SK-N-SH treated with all-trans-retinoic acid at 6 μM for 48 hours (cell line): Measurements from ENCODE around the gene ERC1.

Source experiments
- ATAC-seq: fragments of 200-7000 bp; cut with Tn5 transposase; 3 replicates; pipeline ENCODE4 v1.9.1; 2020; ENCODE audit warnings: mild to moderate bottlenecking, moderate library complexity
- ARNTL ChIP-seq: fragments of 450-650 bp; formaldehyde crosslinking; IDR thresholded peaks from 2 replicates; pipeline ENCODE4 v1.5.0; 2020; ENCODE audit warnings: low read depth, mild to moderate bottlenecking, moderate library complexity, borderline replicate concordance
- BACH2 ChIP-seq: fragments of 250-450 bp; sonication (Bioruptor Pico); IDR thresholded peaks from 2 replicates; pipeline ENCODE4 v1.9.0; 2021; ENCODE audit warnings: mild to moderate bottlenecking, borderline replicate concordance
- CREB5 ChIP-seq: fragments of 250-450 bp; sonication (Bioruptor Pico); IDR thresholded peaks from 2 replicates; pipeline ENCODE4 v1.5.1; 2020; ENCODE audit warnings: low read depth, mild to moderate bottlenecking, moderate library complexity
- CSRNP3 ChIP-seq: fragments of 250-450 bp; sonication (Bioruptor Pico); IDR thresholded peaks from 2 replicates; pipeline ENCODE4 v1.5.1; 2021; ENCODE audit warnings: mild to moderate bottlenecking, moderate library complexity
- GLIS3 ChIP-seq: fragments of 250-450 bp; sonication (Bioruptor Pico); IDR thresholded peaks from 2 replicates; pipeline ENCODE4 v1.5.0; 2020; ENCODE audit warnings: mild to moderate bottlenecking, moderate library complexity
- ISL1 ChIP-seq: fragments of 250-450 bp; sonication (Bioruptor Pico); IDR thresholded peaks from 2 replicates; pipeline ENCODE4 v2.1.2; 2022; ENCODE audit warnings: mild to moderate bottlenecking, moderate library complexity
- OSR1 ChIP-seq: fragments of 250-450 bp; sonication (Bioruptor Pico); IDR thresholded peaks from 2 replicates; pipeline ENCODE4 v1.8.0; 2022; ENCODE audit warnings: moderate library complexity, mild to moderate bottlenecking, inconsistent platforms
- PATZ1 ChIP-seq: fragments of 250-450 bp; sonication (Bioruptor Pico); IDR thresholded peaks from 2 replicates; pipeline ENCODE4 v1.8.0; 2020; ENCODE audit warnings: mild to moderate bottlenecking, moderate library complexity, borderline replicate concordance
- POU6F1 ChIP-seq: fragments of 250-450 bp; sonication (Bioruptor Pico); IDR thresholded peaks from 2 replicates; pipeline ENCODE4 v1.8.0; 2021; ENCODE audit warnings: low read depth, mild to moderate bottlenecking, moderate library complexity, borderline replicate concordance
- PPARA ChIP-seq: fragments of 250-450 bp; sonication (Bioruptor Pico); IDR thresholded peaks from 2 replicates; pipeline ENCODE4 v1.5.0; 2020; ENCODE audit warnings: mild to moderate bottlenecking, borderline replicate concordance
- RARB ChIP-seq: fragments of 250-450 bp; sonication (Bioruptor Pico); IDR thresholded peaks from 2 replicates; pipeline ENCODE4 v1.8.0; 2021; ENCODE audit warnings: mild to moderate bottlenecking, moderate library complexity
- SNAI2 ChIP-seq: fragments of 250-450 bp; sonication (Bioruptor Pico); IDR thresholded peaks from 2 replicates; pipeline ENCODE4 v1.5.0; 2020; ENCODE audit warnings: mild to moderate bottlenecking, moderate library complexity
- TOX ChIP-seq: fragments of 250-450 bp; sonication (Bioruptor Pico); IDR thresholded peaks from 2 replicates; pipeline ENCODE4 v1.8.0; 2021; ENCODE audit warnings: mild to moderate bottlenecking, moderate library complexity, borderline replicate concordance
- TSHZ2 ChIP-seq: fragments of 250-450 bp; sonication (Bioruptor Pico); IDR thresholded peaks from 2 replicates; pipeline ENCODE4 v1.5.0; 2020; ENCODE audit warnings: mild to moderate bottlenecking, moderate library complexity
- ZC3H10 ChIP-seq: fragments of 250-450 bp; sonication (Bioruptor Pico); IDR thresholded peaks from 2 replicates; pipeline ENCODE4 v1.5.1; 2021; ENCODE audit warnings: mild to moderate bottlenecking, moderate library complexity
- ZFP3 ChIP-seq: fragments of 250-450 bp; sonication (Bioruptor Pico); IDR thresholded peaks from 2 replicates; pipeline ENCODE4 v1.5.0; 2020; ENCODE audit warnings: mild to moderate bottlenecking, moderate library complexity
- ZFP30 ChIP-seq: fragments of 450-650 bp; formaldehyde crosslinking; IDR thresholded peaks from 2 replicates; pipeline ENCODE4 v1.5.0; 2022; ENCODE audit warnings: mild to moderate bottlenecking, moderate library complexity
- ZNF565 ChIP-seq: fragments of 450-650 bp; formaldehyde crosslinking; conservative IDR thresholded peaks from 2 replicates; pipeline ENCODE4 v1.5.0; 2020; ENCODE audit warnings: low read depth, mild to moderate bottlenecking, moderate library complexity
- ZNF70 ChIP-seq: fragments of 450-650 bp; formaldehyde crosslinking; IDR thresholded peaks from 2 replicates; pipeline ENCODE4 v1.5.0; 2020; ENCODE audit warnings: mild to moderate bottlenecking, moderate library complexity
- ZNF8 ChIP-seq: fragments of 450-650 bp; formaldehyde crosslinking; IDR thresholded peaks from 2 replicates; pipeline ENCODE4 v1.5.0; 2020; ENCODE audit warnings: mild to moderate bottlenecking, moderate library complexity

Gene ERC1

GRCh38 chr12:1186298-1186697, 195.3 kb downstream of the ERC1 start:
- ATAC-seq, result no peak
- TF ChIP-seq ARNTL (CRISPR knock-in tag) (no peak), CSRNP3 (CRISPR knock-in tag) (no peak), RARB (CRISPR knock-in tag) (no peak), POU6F1 (CRISPR knock-in tag) (no peak), ZFP30 (CRISPR knock-in tag) (no peak)

GRCh38 chr12:1188016-1188415, 197.0 kb downstream of the ERC1 start:
- TF ChIP-seq CSRNP3 (CRISPR knock-in tag) (no peak), OSR1 (CRISPR knock-in tag) (no peak), ZNF565 (CRISPR knock-in tag) (no peak), BACH2 (CRISPR knock-in tag) (no peak), ZC3H10 (CRISPR knock-in tag) (no peak), CREB5 (no peak), ISL1 (CRISPR knock-in tag) (no peak), TSHZ2 (CRISPR knock-in tag) (no peak), TOX (CRISPR knock-in tag) (no peak)
- ATAC-seq, result no peak

- TF ChIP-seq ARNTL (CRISPR knock-in tag) (no peak), SNAI2 (no peak), ZNF70 (CRISPR knock-in tag) (no peak), GLIS3 (CRISPR knock-in tag) (no peak), OSR1 (CRISPR knock-in tag) (no peak), ZFP3 (CRISPR knock-in tag) (no peak), TSHZ2 (CRISPR knock-in tag) (no peak), TOX (CRISPR knock-in tag) (no peak), PATZ1 (CRISPR knock-in tag) (no peak), ZFP30 (CRISPR knock-in tag) (no peak), ZNF8 (no peak), PPARA (CRISPR knock-in tag) (no peak)
- TF ChIP-seq, all 23 proteins: peak for 0
Measured at GRCh38 chr12:1189163-1189562, 198.1 kb downstream of the ERC1 start.

More at GRCh38 chr12:1189163-1189562, 198.1 kb downstream of the ERC1 start:
- ATAC-seq, result no peak
